Endothelial cell of umbilical vein (primary cell): ENCODE results near the gene KCNMB2. TPM values are rescaled to one million over a fixed set of nuclear protein-coding genes. Genes with fewer than 3 reads are reported as not detected.

Experiments
- BruUV-seq: library from RNA; stranded (reverse); fragments of 400-500 nt; replicated peaks from 2 replicates; lab custom pipeline; 2021; lab: Mats Ljungman, UMichigan
- CTCF ChIA-PET: fragments of 300-600, 350-600 bp; sonication (Branson Sonifier 250); formaldehyde crosslinking; loops from one replicate; lab custom pipeline; 2021; ENCODE audit warnings: antibody characterized with exemption, inconsistent platforms; lab: Charles Lee
- POLR2A ChIA-PET: fragments of 300-600, 350-600 bp; sonication (Branson Sonifier 250); formaldehyde crosslinking; loops from one replicate; lab custom pipeline; 2021; ENCODE audit warnings: antibody characterized with exemption, inconsistent platforms; lab: Charles Lee
- DNase-seq: peaks from one replicate; pipeline ENCODE4 v3.0.0-alpha.2; 2011; ENCODE audit warnings: low read depth, low spot score
- FAIRE-seq: peaks from 2 replicates; lab custom pipeline; 2011; peaks lifted over from hg19 to GRCh38; lab: Jason Lieb, UNC
- H2AFZ ChIP-seq: 2 replicates; pipeline ENCODE4 v1.6.0; 2012; ENCODE audit warnings: low read depth, low read length, control low read depth, inconsistent platforms
- H3K27ac ChIP-seq: 2 replicates; pipeline ENCODE4 v1.5.1; 2011; ENCODE audit warnings: low read depth, mild to moderate bottlenecking, control low read depth, low read length, moderate library complexity; ENCODE audit not compliant: insufficient read depth
- H3K27me3 ChIP-seq, 2 experiments: 2 replicates each; pipeline versions ENCODE4 v1.6.0 to v1.6.1; 2011; ENCODE audit warnings: low read length in 2 of 2, mixed read lengths in 1 of 2; ENCODE audit not compliant: control insufficient read depth in 2 of 2, insufficient read depth in 2 of 2
- H3K36me3 ChIP-seq, 2 experiments: 2 replicates in 1 of 2; 3 replicates in 1 of 2; pipeline ENCODE4 v1.5.1; 2011; ENCODE audit warnings: low read length in 2 of 2, mild to moderate bottlenecking in 1 of 2, moderate library complexity in 1 of 2; ENCODE audit not compliant: control insufficient read depth in 2 of 2, insufficient read depth in 2 of 2; ENCODE audit errors: extremely low read depth in 1 of 2
- H3K4me1 ChIP-seq: 3 replicates; pipeline ENCODE4 v1.5.1; 2011; ENCODE audit warnings: mild to moderate bottlenecking, low read length; ENCODE audit not compliant: control insufficient read depth, insufficient read depth; ENCODE audit errors: extremely low read depth
- H3K4me2 ChIP-seq: 2 replicates; pipeline ENCODE4 v1.6.1; 2011; ENCODE audit warnings: low read length, control low read depth, mixed read lengths; ENCODE audit not compliant: insufficient read depth
- H3K4me3 ChIP-seq, 3 experiments: fragments of 200-600 bp in 1 of 3; sonication (generic), shearing (Covaris generic) in 1 of 3; replicated peaks in 1 of 3; 2 replicates each; pipeline ENCODE4 v1.5.1; 2011 to 2016; ENCODE audit warnings: control low read depth in 3 of 3, low read length in 3 of 3, mild to moderate bottlenecking in 2 of 3, inconsistent platforms in 1 of 3, low read depth in 1 of 3, moderate library complexity in 1 of 3; ENCODE audit not compliant: insufficient read depth in 1 of 3
- H3K79me2 ChIP-seq: 2 replicates; pipeline ENCODE4 v1.6.0; 2012; ENCODE audit warnings: low read length, inconsistent platforms; ENCODE audit not compliant: control insufficient read depth, insufficient read depth
- H3K9ac ChIP-seq: replicated peaks from 2 replicates; pipeline ENCODE3; 2011; ENCODE audit warnings: low read length, control low read depth; ENCODE audit not compliant: insufficient read depth; ENCODE audit errors: extremely low read depth
- H3K9me1 ChIP-seq: replicated peaks from 3 replicates; pipeline ENCODE4 v1.6.0; 2011; ENCODE audit warnings: mild to moderate bottlenecking, low read length; ENCODE audit not compliant: control insufficient read depth, insufficient read depth; ENCODE audit errors: extremely low read depth
- H3K9me3 ChIP-seq: replicated peaks from 2 replicates; pipeline ENCODE4 v1.5.1; 2012; ENCODE audit warnings: low read length, inconsistent platforms; ENCODE audit not compliant: control insufficient read depth, insufficient read depth
- H4K20me1 ChIP-seq: replicated peaks from 2 replicates; pipeline ENCODE3; 2011; ENCODE audit warnings: mild to moderate bottlenecking, low read length; ENCODE audit not compliant: control insufficient read depth, insufficient read depth; ENCODE audit errors: extremely low read depth
- CTCF ChIP-seq, 2 donors: IDR thresholded peaks; 1 replicate in 1 of 2; 2 replicates in 1 of 2; pipeline ENCODE4 v1.5.1; 2011; ENCODE audit warnings: low read length in 2 of 2, mild to moderate bottlenecking in 2 of 2, moderate library complexity in 2 of 2, control low read depth in 1 of 2, inconsistent platforms in 1 of 2, low read depth in 1 of 2; ENCODE audit not compliant: insufficient read depth in 1 of 2; ENCODE audit errors: extremely low read depth in 1 of 2
- EZH2 ChIP-seq: IDR thresholded peaks from 2 replicates; pipeline ENCODE4 v1.6.1; 2012; ENCODE audit warnings: borderline replicate concordance, low read depth, mild to moderate bottlenecking, moderate library complexity, low read length, inconsistent platforms; ENCODE audit not compliant: severe bottlenecking
- FOS ChIP-seq: IDR thresholded peaks from 2 replicates; pipeline ENCODE4 v1.6.1; 2011; ENCODE audit warnings: mild to moderate bottlenecking, low read length, moderate library complexity, borderline replicate concordance; ENCODE audit not compliant: insufficient read depth
- GATA2 ChIP-seq: IDR thresholded peaks from 2 replicates; pipeline ENCODE4 v1.7.0; 2011; ENCODE audit warnings: low read depth, mild to moderate bottlenecking, moderate library complexity, mixed read lengths, low read length; ENCODE audit not compliant: insufficient read length, insufficient read depth
- JUN ChIP-seq: IDR thresholded peaks from 2 replicates; pipeline ENCODE4 v1.6.1; 2011; ENCODE audit warnings: borderline replicate concordance, low read depth; ENCODE audit not compliant: insufficient read length, insufficient read depth
- MYC ChIP-seq: IDR thresholded peaks from one replicate; pipeline ENCODE4 v1.6.1; 2011; ENCODE audit warnings: mild to moderate bottlenecking, low read depth, low read length
- POLR2A ChIP-seq: IDR thresholded peaks from 2 replicates; pipeline ENCODE4 v1.6.1; 2012; ENCODE audit warnings: low read depth, mild to moderate bottlenecking, control low read depth, low read length
- POLR2AphosphoS5 ChIP-seq: IDR thresholded peaks from 2 replicates; pipeline ENCODE4 v1.6.1; 2012; ENCODE audit warnings: low read depth, mild to moderate bottlenecking, control low read depth, low read length, moderate library complexity; ENCODE audit not compliant: insufficient read depth
- dilution Hi-C: fragments of 300-500 bp; cut with MboI; formaldehyde crosslinking; loops from one replicate; pipeline ENCODE4 v1.15.0; 2019; ENCODE audit warnings: low sequenced_read_pairs; ENCODE audit not compliant: extremely low pct_ligation_motif_present
- intact Hi-C: fragments of 100-400 bp; cut with micrococcal nuclease; formaldehyde crosslinking; loops from one replicate; pipeline ENCODE4 v1.10.0; 2022
- polyA plus RNA-seq, 4 experiments: library from polyadenylated mRNA; depleted of rRNA in 3 of 4; stranded (reverse) in 3 of 4; unstranded in 1 of 4; fragments of >200 nt; gene quantifications; 2 replicates each; pipeline versions ENCODE4 v1.2.1 to v1.2.3, GENCODE V29; 2011 to 2012; ENCODE audit warnings: missing spikeins in 1 of 4
- total RNA-seq: library from RNA; stranded (reverse); gene quantifications from 2 replicates; pipeline ENCODE4 v1.2.3, GENCODE V29; 2021
- TF ChIP-seq, protein P1 (sequence below): IDR thresholded peaks from 2 replicates; pipeline ENCODE4 v1.6.1; 2011; ENCODE audit not compliant: insufficient read depth, insufficient read length

Gene KCNMB2
- total and polyA plus RNA-seq, 2 donors (not counting 3 experiments of a cell fraction or from before 2014, with no cell fraction given) = not detected

DNA sequence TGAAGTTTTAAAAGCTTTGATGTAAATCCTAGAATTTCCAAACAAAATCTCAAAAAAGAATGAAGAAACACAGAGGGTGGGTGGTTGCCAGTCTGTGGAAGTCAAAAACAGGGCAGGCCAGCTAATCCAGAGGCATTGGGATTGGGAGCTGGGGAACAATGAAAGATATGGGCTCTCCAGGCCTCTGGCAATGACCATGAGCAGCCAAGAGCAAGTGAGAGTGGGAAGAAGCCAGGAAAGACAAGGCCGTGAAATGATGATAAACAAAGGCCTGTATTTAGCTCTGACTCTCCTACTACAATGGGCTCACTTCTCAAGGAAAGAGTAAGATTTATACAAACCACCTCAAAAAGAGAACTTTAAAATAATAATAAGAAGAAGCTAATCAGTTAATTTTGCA is 286.9 kb downstream of the KCNMB2 start:
- CTCF ChIA-PET = interaction anchor here (1.3 kb wide), 1 partner anchor 14 kb away, joined by 3 read pairs; no protein-coding TSS in a partner anchor
- H2AFZ ChIP-seq = no peak overlapping the region
- BruUV-seq = no TSS peak
- no peaks in the 10 kb centered on the region for H3K9me1 ChIP-seq
- H3K79me2 ChIP-seq = no peaks in the 10 kb centered on the region
- H3K9me3 ChIP-seq = no peaks in the 10 kb centered on the region
- no peak overlapping the region for H3K4me3 ChIP-seq
- H3K36me3 ChIP-seq = no peaks in the 10 kb centered on the region
- no peak overlapping the region for H3K27ac ChIP-seq
- dilution Hi-C loops (no loop called here), intact Hi-C loops (no loop called here)
- H3K4me2 ChIP-seq = no peak overlapping the region
- TF ChIP-seq JUN = no peak
- no peak for TF ChIP-seq GATA2
- no peak for TF ChIP-seq POLR2A
- TF ChIP-seq, protein P1, sequence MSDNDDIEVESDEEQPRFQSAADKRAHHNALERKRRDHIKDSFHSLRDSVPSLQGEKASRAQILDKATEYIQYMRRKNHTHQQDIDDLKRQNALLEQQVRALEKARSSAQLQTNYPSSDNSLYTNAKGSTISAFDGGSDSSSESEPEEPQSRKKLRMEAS = no peak
- TF ChIP-seq FOS = no peak
- TF ChIP-seq CTCF (IDR thresholded peaks at IDR 0.05; ENCODE audit: extremely low read depth in 1 of 2, insufficient read depth in 1 of 2, low read depth in 1 of 2, low read length in 2 of 2) = no peak
- no peak for TF ChIP-seq POLR2AphosphoS5
- no peak for TF ChIP-seq EZH2
- no peak for TF ChIP-seq MYC
- no peaks in the 10 kb centered on the region for H3K27me3 ChIP-seq
- no peaks in the 10 kb centered on the region for H3K4me1 ChIP-seq
- H3K9ac ChIP-seq = no peak overlapping the region
- no peak for FAIRE-seq
- no peak for DNase-seq
- H4K20me1 ChIP-seq = no peaks in the 10 kb centered on the region
- POLR2A ChIA-PET = no interaction called here
